IMR-90 (cell line): ENCODE results near the gene CPD. TPM values are rescaled to one million over a fixed set of nuclear protein-coding genes. Genes with fewer than 3 reads are reported as not detected.
"Not testable (repeated sequence)": the region's sequence is repeated elsewhere in the genome, so short reads cannot be mapped to it uniquely, and the experiment has no call there.

ENCODE experiments used
- ATAC-seq: fragments of 200-7000 bp; cut with Tn5 transposase; 2 replicates; pipeline ENCODE4 v1.9.1; 2020; ENCODE audit warnings: low read depth, mild to moderate bottlenecking, moderate library complexity
- BruUV-seq: library from RNA; stranded (reverse); fragments of 400-500 nt; replicated peaks from 2 replicates; lab custom pipeline; 2021; lab: Mats Ljungman, UMichigan
- CTCF ChIA-PET: fragments of 300-600 bp; formaldehyde crosslinking; extraction: SDS; loops from one replicate; lab custom pipeline; 2021; ENCODE audit warnings: antibody characterized with exemption; lab: Yijun Ruan, JAX
- POLR2A ChIA-PET: fragments of 300-600 bp; sonication (Branson Sonifier 250); formaldehyde crosslinking; loops from one replicate; lab custom pipeline; 2022; ENCODE audit warnings: antibody characterized with exemption; ENCODE audit not compliant: unreplicated experiment; lab: Charles Lee
- DNase-seq: peaks from one replicate; pipeline ENCODE4 v3.0.0; 2013
- H2AFZ ChIP-seq: replicated peaks from 2 replicates; pipeline ENCODE3; 2013; ENCODE audit warnings: low read length, mild to moderate bottlenecking; ENCODE audit not compliant: poor library complexity
- H2AK5ac ChIP-seq: 2 replicates; pipeline ENCODE4 v1.6.1; 2013; ENCODE audit warnings: low read depth, low read length, inconsistent platforms
- H2AK9ac ChIP-seq: replicated peaks from 2 replicates; pipeline ENCODE3; 2013; ENCODE audit warnings: mild to moderate bottlenecking, low read depth, low read length, moderate library complexity; ENCODE audit not compliant: poor library complexity
- H2BK120ac ChIP-seq: 2 replicates; pipeline ENCODE4 v1.6.1; 2013; ENCODE audit warnings: low read depth, low read length, inconsistent platforms
- H2BK15ac ChIP-seq: 3 replicates; pipeline ENCODE4 v1.6.1; 2013; ENCODE audit warnings: low read depth, low read length, inconsistent platforms
- H2BK20ac ChIP-seq: 2 replicates; pipeline ENCODE4 v1.6.1; 2013; ENCODE audit warnings: low read depth, mild to moderate bottlenecking, inconsistent platforms, low read length, moderate library complexity
- H2BK5ac ChIP-seq: 2 replicates; pipeline ENCODE4 v1.6.1; 2013; ENCODE audit warnings: mild to moderate bottlenecking, low read depth, low read length, inconsistent platforms; ENCODE audit not compliant: poor library complexity, severe bottlenecking
- H3K14ac ChIP-seq: replicated peaks from 2 replicates; pipeline ENCODE4 v1.6.1; 2013; ENCODE audit warnings: low read depth, low read length, inconsistent platforms
- H3K18ac ChIP-seq: 2 replicates; pipeline ENCODE4 v1.6.1; 2013; ENCODE audit warnings: low read depth, low read length, control low read depth
- H3K23ac ChIP-seq: 2 replicates; pipeline ENCODE4 v1.6.1; 2013; ENCODE audit warnings: low read depth, low read length, inconsistent platforms
- H3K27ac ChIP-seq: 2 replicates; pipeline ENCODE4 v1.5.1; 2013; ENCODE audit warnings: mild to moderate bottlenecking, control low read depth, low read length; ENCODE audit not compliant: insufficient read depth
- H3K27me3 ChIP-seq: 2 replicates; pipeline ENCODE4 v1.6.1; 2013; ENCODE audit warnings: low read length; ENCODE audit not compliant: control insufficient read depth, insufficient read depth
- H3K36me3 ChIP-seq: 2 replicates; pipeline ENCODE4 v1.6.1; 2013; ENCODE audit warnings: low read length, mixed read lengths; ENCODE audit not compliant: control insufficient read depth, insufficient read depth
- H3K4ac ChIP-seq: 2 replicates; pipeline ENCODE4 v1.6.1; 2013; ENCODE audit warnings: low read depth, low read length, inconsistent platforms
- H3K4me1 ChIP-seq: 2 replicates; pipeline ENCODE4 v1.6.1; 2013; ENCODE audit warnings: low read length, mixed read lengths; ENCODE audit not compliant: control insufficient read depth, insufficient read depth
- H3K4me2 ChIP-seq: 2 replicates; pipeline ENCODE4 v1.6.1; 2013; ENCODE audit warnings: low read depth, mild to moderate bottlenecking, control low read depth, low read length, moderate library complexity
- H3K4me3 ChIP-seq: 2 replicates; pipeline ENCODE4 v1.5.1; 2013; ENCODE audit warnings: low read depth, mild to moderate bottlenecking, control low read depth, low read length, moderate library complexity; ENCODE audit not compliant: insufficient read depth
- H3K56ac ChIP-seq: 2 replicates; pipeline ENCODE4 v1.6.1; 2013; ENCODE audit warnings: low read length, inconsistent platforms; ENCODE audit not compliant: insufficient read depth; ENCODE audit errors: extremely low read depth
- H3K79me1 ChIP-seq, 2 experiments: 2 replicates each; pipeline ENCODE4 v1.6.1; 2013; ENCODE audit warnings: low read length in 2 of 2, inconsistent platforms in 1 of 2, low read depth in 1 of 2
- H3K9ac ChIP-seq: 2 replicates; pipeline ENCODE4 v1.6.1; 2013; ENCODE audit warnings: low read depth, low read length, control low read depth
- H3K9me1 ChIP-seq: 2 replicates; pipeline ENCODE4 v1.6.1; 2013; ENCODE audit warnings: low read length, inconsistent platforms; ENCODE audit not compliant: insufficient read depth
- H3K9me3 ChIP-seq: 2 replicates; pipeline ENCODE4 v1.6.1; 2013; ENCODE audit warnings: low read length; ENCODE audit not compliant: control insufficient read depth, insufficient read depth
- H4K20me1 ChIP-seq: 2 replicates; pipeline ENCODE4 v1.6.1; 2013; ENCODE audit warnings: low read length, inconsistent platforms; ENCODE audit not compliant: insufficient read depth
- H4K5ac ChIP-seq: 2 replicates; pipeline ENCODE4 v1.6.1; 2013; ENCODE audit warnings: mild to moderate bottlenecking, low read depth, low read length, control low read depth
- H4K8ac ChIP-seq, 2 experiments: 2 replicates each; pipeline ENCODE4 v1.6.1; 2013; ENCODE audit warnings: low read depth in 2 of 2, low read length in 2 of 2, control low read depth in 1 of 2, inconsistent platforms in 1 of 2
- H4K91ac ChIP-seq: 2 replicates; pipeline ENCODE4 v1.6.1; 2013; ENCODE audit warnings: low read depth, low read length, inconsistent platforms; ENCODE audit not compliant: insufficient read depth
- CEBPB ChIP-seq: IDR thresholded peaks from 2 replicates; pipeline ENCODE4 v1.6.1; 2012; ENCODE audit warnings: low read depth, low read length, improper control_type of control experiment
- WGBS, 2 experiments: methylation state at CpG; one replicate each; pipeline versions ENCODE4 v1.1.5 to v1.1.7; 2013; ENCODE audit warnings: missing lambda C conversion rate in 2 of 2; ENCODE audit not compliant: insufficient read length in 1 of 2; ENCODE audit errors: extremely low coverage in 2 of 2; 5-methylcytosine and 5-hydroxymethylcytosine counted together
- dilution Hi-C: fragments of 300-500 bp; cut with HindIII; formaldehyde crosslinking; loops from one replicate; pipeline ENCODE4 v1.14.3; 2018; ENCODE audit warnings: low sequenced_read_pairs; ENCODE audit not compliant: unreplicated experiment
- in situ Hi-C: fragments of 300-500 bp; cut with MboI; formaldehyde crosslinking; loops from 3 replicates; pipeline ENCODE4 v1.14.3; 2019; ENCODE audit warnings: low sequenced_read_pairs, inconsistent platforms, mixed read lengths
- intact Hi-C: fragments of 100-400 bp; cut with micrococcal nuclease; formaldehyde crosslinking; loops from 2 replicates; pipeline ENCODE4 v1.10.0; 2022
- polyA plus RNA-seq, 3 experiments: library from polyadenylated mRNA; depleted of rRNA; stranded (reverse); fragments of >200 nt; gene quantifications; 2 replicates each; pipeline ENCODE4 v1.2.3, GENCODE V29; 2012; ENCODE audit warnings: low replicate concordance in 1 of 3
- total RNA-seq: library from RNA; depleted of rRNA; stranded (reverse); fragments of >200 nt; gene quantifications from 2 replicates; pipeline ENCODE4 v1.2.3, GENCODE V29; 2012

The CPD gene
- total and polyA plus RNA-seq, 2 of the 4 experiments (the other 2 are of a cell fraction), result 23.4 to 94.5 TPM

- DNase-seq (no peak), ATAC-seq (no peak)
- Histone ChIP-seq H4K8ac (no peak overlapping the region), H2BK15ac (no peak overlapping the region), H3K9ac (no peak overlapping the region), H3K27ac (no peak overlapping the region), H2AFZ (no peak overlapping the region), H3K23ac (no peak overlapping the region), H3K9me3 (no peaks in the 10 kb centered on the region), H3K79me1 (peaks cover 4 to 13% of the 10 kb centered on the region in 2 experiments; a peak in 3 of 4 replicates), H2BK120ac (no peak overlapping the region), H3K4me2 (no peak overlapping the region), H3K27me3 (no peaks in the 10 kb centered on the region), H3K9me1 (no peaks in the 10 kb centered on the region), H3K14ac (no peak overlapping the region), H4K20me1 (no peaks in the 10 kb centered on the region), H2AK9ac (no peak overlapping the region), H3K56ac (no peak overlapping the region), H3K36me3 (peaks cover 5% of the 10 kb centered on the region), H3K4ac (no peak overlapping the region), H4K91ac (no peak overlapping the region), H3K4me3 (no peak overlapping the region), H4K5ac (no peak overlapping the region), H2BK5ac (no peak overlapping the region), H2AK5ac (no peak overlapping the region), H2BK20ac (no peak overlapping the region), H3K4me1 (no peaks in the 10 kb centered on the region; the same call in 1 of the 2 replicates), H3K18ac (no peak overlapping the region)
- TF ChIP-seq CEBPB, result no peak
- whole genome bisulfite sequencing, 2 experiments, result 67% methylated on average over 2 of the region's 6 CpGs; no CpG with 5 or more reads in 1 of the 2 experiments
- intact Hi-C loops (no loop called here), dilution Hi-C loops (no loop called here), in situ Hi-C loops (no loop called here)
- no TSS peak for BruUV-seq
- CTCF ChIA-PET, result no interaction called here
- POLR2A ChIA-PET, result no interaction called here
Observed at GRCh38 chr17:30443721-30444120, 65.0 kb downstream of the CPD start.

GRCh38 chr17:30446640-30447039 is 67.9 kb downstream of the CPD start:
- H4K8ac ChIP-seq, CTCF ChIA-PET: not testable (repeated sequence)

More at GRCh38 chr17:30446640-30447039, 67.9 kb downstream of the CPD start:
- H3K27me3 ChIP-seq, H2AFZ ChIP-seq, H4K5ac ChIP-seq, H3K4ac ChIP-seq, H2BK20ac ChIP-seq, H3K9me3 ChIP-seq, H3K36me3 ChIP-seq, H2BK15ac ChIP-seq, H3K4me2 ChIP-seq, intact Hi-C loops, H3K23ac ChIP-seq, H3K56ac ChIP-seq, POLR2A ChIA-PET, H3K18ac ChIP-seq, in situ Hi-C loops, dilution Hi-C loops, H3K14ac ChIP-seq, H4K91ac ChIP-seq, H2BK5ac ChIP-seq, ATAC-seq, H2AK5ac ChIP-seq, H3K9ac ChIP-seq, H2AK9ac ChIP-seq, H4K20me1 ChIP-seq, H3K4me3 ChIP-seq, DNase-seq, H2BK120ac ChIP-seq, BruUV-seq, H3K9me1 ChIP-seq, H3K27ac ChIP-seq, H3K4me1 ChIP-seq: not testable (repeated sequence)
- H3K79me1 ChIP-seq, result peaks cover 10 to 22% of the 10 kb centered on the region in 2 experiments; a peak in 3 of 4 replicates
